GM12873 (cell line): ENCODE measurements around the gene SLC5A11.

Source experiments
- TF ChIP-seq, protein P1 (sequence below): IDR thresholded peaks from 2 replicates; pipeline ENCODE4 v1.5.1; 2012; ENCODE audit warnings: low read depth, mild to moderate bottlenecking, moderate library complexity, low read length, control low read depth; ENCODE audit not compliant: insufficient read depth; ENCODE audit errors: missing control alignments

The SLC5A11 gene

DNA sequence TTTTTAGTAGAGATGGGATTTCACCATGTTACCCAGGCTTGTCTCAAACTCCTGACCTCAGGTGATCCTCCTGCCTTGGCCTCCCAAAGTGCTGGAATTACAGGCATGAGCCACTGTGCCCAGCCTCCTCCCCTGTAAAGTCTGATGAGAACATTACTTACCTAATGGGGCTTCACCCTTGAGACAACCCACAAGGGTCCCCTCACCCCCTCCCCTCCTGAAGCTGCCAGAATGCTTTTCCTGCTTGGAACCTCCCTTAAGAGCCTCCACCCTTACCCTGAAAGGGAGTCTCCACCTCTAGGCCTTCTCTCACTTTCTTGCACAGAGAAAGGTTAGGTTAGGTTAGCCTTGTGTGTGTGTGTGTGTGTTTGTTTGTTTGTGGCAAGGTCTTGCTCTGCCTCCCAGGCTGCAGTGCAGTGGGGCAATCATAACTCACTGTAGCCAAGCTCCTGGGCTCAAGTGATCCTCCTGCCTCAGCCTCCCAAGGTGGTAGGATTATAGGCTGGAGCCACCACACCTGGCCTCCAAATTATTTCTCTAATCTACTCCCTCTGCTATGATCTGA is 8.9 kb downstream of the SLC5A11 start:
- TF ChIP-seq, protein P1, sequence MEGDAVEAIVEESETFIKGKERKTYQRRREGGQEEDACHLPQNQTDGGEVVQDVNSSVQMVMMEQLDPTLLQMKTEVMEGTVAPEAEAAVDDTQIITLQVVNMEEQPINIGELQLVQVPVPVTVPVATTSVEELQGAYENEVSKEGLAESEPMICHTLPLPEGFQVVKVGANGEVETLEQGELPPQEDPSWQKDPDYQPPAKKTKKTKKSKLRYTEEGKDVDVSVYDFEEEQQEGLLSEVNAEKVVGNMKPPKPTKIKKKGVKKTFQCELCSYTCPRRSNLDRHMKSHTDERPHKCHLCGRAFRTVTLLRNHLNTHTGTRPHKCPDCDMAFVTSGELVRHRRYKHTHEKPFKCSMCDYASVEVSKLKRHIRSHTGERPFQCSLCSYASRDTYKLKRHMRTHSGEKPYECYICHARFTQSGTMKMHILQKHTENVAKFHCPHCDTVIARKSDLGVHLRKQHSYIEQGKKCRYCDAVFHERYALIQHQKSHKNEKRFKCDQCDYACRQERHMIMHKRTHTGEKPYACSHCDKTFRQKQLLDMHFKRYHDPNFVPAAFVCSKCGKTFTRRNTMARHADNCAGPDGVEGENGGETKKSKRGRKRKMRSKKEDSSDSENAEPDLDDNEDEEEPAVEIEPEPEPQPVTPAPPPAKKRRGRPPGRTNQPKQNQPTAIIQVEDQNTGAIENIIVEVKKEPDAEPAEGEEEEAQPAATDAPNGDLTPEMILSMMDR, result no peak

DNA sequence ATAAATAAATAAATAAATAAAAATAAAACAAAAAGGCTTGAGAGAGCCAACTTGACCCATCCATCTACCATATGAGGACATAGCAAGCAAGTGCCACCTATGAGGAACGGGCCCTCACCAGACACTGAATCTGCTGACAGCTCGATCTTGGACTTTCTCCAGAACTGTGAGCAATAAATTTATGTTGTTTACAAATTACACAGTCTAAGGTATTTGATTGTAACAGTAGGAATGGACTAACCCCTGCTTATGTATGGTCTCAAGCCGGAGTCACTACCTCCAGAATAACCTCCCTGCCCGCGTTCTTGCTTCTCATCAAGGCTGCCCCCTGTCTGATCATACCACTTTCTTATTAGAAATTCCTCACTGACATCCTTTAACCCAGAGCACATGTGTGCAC is 9.9 kb downstream of the SLC5A11 start:
- TF ChIP-seq, protein P1, result no peak

DNA sequence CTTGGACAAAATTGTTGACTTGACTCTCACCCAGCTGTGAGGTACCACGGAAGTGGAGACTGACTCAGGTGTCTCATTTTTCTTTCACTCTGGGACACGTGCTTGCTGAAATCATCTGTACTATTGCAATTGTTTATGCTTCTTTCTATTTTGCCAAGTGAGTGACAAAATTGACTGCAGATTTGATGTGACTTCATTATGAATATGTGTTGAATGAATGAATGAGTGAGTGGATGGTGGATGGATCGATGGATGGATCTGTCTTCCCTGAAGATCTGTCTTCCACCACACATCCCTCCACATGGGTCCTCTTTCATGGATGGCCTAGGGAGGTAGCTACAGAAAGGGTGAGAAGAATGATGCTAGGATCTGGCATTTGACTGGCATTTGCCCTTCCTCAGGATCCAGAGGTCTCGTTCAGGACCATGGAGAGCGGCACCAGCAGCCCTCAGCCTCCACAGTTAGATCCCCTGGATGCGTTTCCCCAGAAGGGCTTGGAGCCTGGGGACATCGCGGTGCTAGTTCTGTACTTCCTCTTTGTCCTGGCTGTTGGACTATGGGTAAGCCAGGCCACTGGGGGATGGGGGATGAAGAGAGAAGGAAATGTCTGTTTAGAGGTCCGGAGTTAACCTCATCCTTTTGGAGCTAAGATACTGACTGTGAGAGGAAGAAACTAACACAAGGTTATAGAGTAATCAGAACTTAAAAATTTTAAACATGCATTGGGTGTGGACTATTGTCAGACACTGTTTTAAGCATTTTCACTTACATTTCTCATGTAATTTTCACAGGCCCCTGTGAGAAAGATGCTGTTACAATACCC is 12.7 kb downstream of the SLC5A11 start:
- TF ChIP-seq, protein P1, result no peak

DNA sequence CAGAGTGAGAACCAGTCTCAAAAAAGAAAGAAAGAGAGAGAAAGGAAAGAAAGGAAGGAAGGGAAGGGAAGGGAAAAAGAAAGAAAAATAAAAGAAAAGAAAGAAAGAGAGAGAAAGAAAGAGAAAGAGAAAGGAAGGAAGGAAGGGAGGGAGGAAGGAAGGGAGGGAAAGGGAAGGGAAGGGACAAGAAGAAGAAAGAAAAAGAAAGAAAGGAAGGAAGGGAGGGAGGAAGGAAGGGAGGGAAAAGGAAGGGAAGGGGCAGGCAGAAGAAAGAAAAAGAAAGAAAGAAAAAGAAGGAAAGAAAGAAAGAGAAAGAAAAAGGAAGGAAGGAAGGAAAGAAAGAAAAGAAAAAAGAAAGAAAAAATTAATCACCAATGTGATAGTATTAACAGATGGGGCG is 15.7 kb downstream of the SLC5A11 start:
- TF ChIP-seq, protein P1, result no peak

DNA sequence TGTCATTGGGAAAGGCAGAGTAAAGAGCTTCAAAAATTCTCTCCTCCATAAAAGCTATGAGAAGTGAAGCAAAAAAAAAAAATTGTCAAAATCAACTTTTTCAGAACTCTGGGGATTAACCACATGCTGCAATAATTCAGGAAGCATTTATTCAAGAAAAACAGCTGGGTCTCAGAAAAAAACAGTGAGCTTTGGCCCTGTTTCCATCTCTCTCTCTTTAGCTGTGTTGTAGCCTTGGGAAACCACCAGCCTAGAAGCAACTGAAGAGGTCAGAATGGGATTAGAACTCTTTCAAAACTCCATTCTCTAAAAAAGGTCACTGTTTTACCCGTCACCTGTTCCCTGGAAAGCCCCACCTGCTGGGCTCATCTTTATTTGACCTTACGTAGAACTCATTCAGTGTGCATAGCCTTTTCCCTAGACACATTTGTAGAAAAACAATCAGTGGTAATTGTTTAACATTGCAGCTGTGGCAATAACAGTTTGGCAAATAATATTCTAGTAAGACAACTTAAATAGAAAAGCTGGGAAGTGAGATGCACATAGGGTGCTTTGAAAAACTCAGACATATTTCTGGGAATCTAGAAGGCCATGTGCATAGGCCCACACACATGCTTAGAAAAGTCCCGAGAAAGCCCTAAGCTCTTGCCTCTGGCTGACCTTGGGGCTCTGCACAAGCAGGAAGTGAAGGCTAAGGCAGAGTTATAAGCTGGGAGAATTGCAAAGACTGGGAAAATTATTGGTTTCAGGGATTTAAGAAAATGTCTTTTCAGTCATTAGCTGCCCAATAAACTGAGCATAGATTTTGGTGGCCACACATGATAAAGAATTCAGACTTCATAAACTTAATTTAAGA is 18.0 kb downstream of the SLC5A11 start:
- TF ChIP-seq, protein P1, result no peak

DNA sequence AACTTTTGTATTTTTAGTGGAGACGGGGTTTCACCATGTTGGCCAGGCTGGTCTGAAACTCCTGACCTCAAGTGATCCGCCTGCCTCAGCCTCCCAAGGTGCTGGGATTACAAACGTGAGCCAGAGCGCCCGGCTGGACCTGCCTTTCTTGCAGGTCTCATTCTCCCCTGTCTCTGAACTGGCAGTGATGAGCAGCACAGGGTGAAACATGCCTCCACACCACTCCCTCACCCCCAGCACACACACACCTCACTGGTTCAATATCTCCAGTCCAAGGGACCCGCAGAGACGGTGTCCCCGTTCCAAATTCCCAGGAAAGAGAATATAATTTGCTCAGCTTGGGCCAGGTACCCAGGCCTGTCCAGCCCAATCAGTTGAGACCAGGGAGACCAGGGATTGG is 23.3 kb downstream of the SLC5A11 start:
- TF ChIP-seq, protein P1, result no peak

DNA sequence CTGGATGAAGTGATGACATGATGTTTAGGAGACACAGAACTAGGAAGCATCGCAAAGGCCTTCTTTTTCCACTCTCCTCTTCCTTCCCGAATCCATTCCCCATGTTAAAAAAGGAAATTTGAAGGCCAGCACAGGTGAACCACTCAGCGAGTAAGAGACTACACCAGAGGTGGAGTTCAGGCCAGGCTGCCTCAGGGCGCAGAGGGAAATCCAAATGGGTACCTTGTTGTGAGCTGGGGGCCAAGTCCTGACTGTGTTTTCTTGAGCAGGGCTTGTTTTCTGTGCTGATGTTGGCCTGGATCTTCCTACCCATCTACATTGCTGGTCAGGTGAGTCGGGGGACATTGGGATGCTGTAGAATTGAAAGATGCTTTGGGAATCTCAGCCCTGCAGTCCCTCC is 26.1 kb downstream of the SLC5A11 start:
- TF ChIP-seq, protein P1, result no peak
